Mesenchymal stem cell (in vitro differentiated cells and primary cell): ENCODE data around the gene TSEN15.

ENCODE experiments used
- DNase-seq: peaks from one replicate; pipeline ENCODE4 v3.0.0-alpha.2; 2013
- H2AFZ ChIP-seq: one replicate; pipeline ENCODE4 v1.6.1; 2013; ENCODE audit warnings: low read depth, mild to moderate bottlenecking, control low read depth, inconsistent platforms, low read length, moderate library complexity
- H2AK5ac ChIP-seq: 2 replicates; pipeline ENCODE4 v1.6.1; 2013; ENCODE audit warnings: low read length, moderate library complexity, mild to moderate bottlenecking, inconsistent platforms; ENCODE audit not compliant: severe bottlenecking
- H2BK120ac ChIP-seq: one replicate; pipeline ENCODE4 v1.6.1; 2013; ENCODE audit warnings: low read depth, mild to moderate bottlenecking, inconsistent platforms, low read length, moderate library complexity
- H2BK12ac ChIP-seq, 2 experiments: one replicate each; pipeline ENCODE4 v1.6.1; 2013; ENCODE audit warnings: inconsistent platforms in 2 of 2, low read length in 2 of 2, mild to moderate bottlenecking in 2 of 2, moderate library complexity in 2 of 2, control low read depth in 1 of 2
- H2BK15ac ChIP-seq: one replicate; pipeline ENCODE4 v1.6.1; 2013; ENCODE audit warnings: mild to moderate bottlenecking, low read depth, inconsistent platforms; ENCODE audit not compliant: poor library complexity, severe bottlenecking
- H2BK5ac ChIP-seq: 2 replicates; pipeline ENCODE4 v1.6.1; 2013; ENCODE audit warnings: low read depth, mild to moderate bottlenecking, low read length, control low read depth, inconsistent platforms; ENCODE audit not compliant: poor library complexity, severe bottlenecking
- H3K14ac ChIP-seq, 2 experiments: one replicate each; pipeline ENCODE4 v1.6.1; 2013; ENCODE audit warnings: inconsistent platforms in 2 of 2, low read length in 2 of 2, control low read depth in 1 of 2, mild to moderate bottlenecking in 1 of 2, moderate library complexity in 1 of 2
- H3K18ac ChIP-seq, 2 experiments: one replicate each; pipeline ENCODE4 v1.6.1; 2013; ENCODE audit warnings: inconsistent platforms in 2 of 2, low read length in 2 of 2, control low read depth in 1 of 2, low read depth in 1 of 2, mild to moderate bottlenecking in 1 of 2
- H3K23ac ChIP-seq, 2 experiments: one replicate each; pipeline ENCODE4 v1.6.1; 2013; ENCODE audit warnings: inconsistent platforms in 2 of 2, low read length in 2 of 2, mild to moderate bottlenecking in 2 of 2, moderate library complexity in 2 of 2, control low read depth in 1 of 2
- H3K27ac ChIP-seq: 2 replicates; pipeline ENCODE4 v1.5.1; 2013; ENCODE audit warnings: mild to moderate bottlenecking, moderate library complexity, low read length, control low read depth, inconsistent platforms; ENCODE audit not compliant: poor library complexity, severe bottlenecking
- H3K27me3 ChIP-seq, 2 experiments: 2 replicates each; pipeline versions ENCODE4 v1.6.1 to v1.7.0; 2013; ENCODE audit warnings: low read length in 2 of 2, mild to moderate bottlenecking in 2 of 2, moderate library complexity in 2 of 2, control low read depth in 1 of 2, inconsistent platforms in 1 of 2; ENCODE audit not compliant: control insufficient read depth in 1 of 2, insufficient read depth in 1 of 2
- H3K36me3 ChIP-seq, 2 experiments: 2 replicates each; pipeline versions ENCODE4 v1.6.1 to v1.7.0; 2013; ENCODE audit warnings: low read length in 2 of 2, control low read depth in 1 of 2, inconsistent platforms in 1 of 2, low read depth in 1 of 2, mild to moderate bottlenecking in 1 of 2; ENCODE audit not compliant: insufficient read depth in 2 of 2, control insufficient read depth in 1 of 2
- H3K4ac ChIP-seq, 2 experiments: one replicate each; pipeline ENCODE4 v1.6.1; 2013; ENCODE audit warnings: inconsistent platforms in 2 of 2, low read length in 2 of 2, mild to moderate bottlenecking in 2 of 2, moderate library complexity in 2 of 2, control low read depth in 1 of 2, low read depth in 1 of 2
- H3K4me1 ChIP-seq: 2 replicates; pipeline ENCODE4 v1.6.1; 2013; ENCODE audit warnings: low read depth, low read length, control low read depth; ENCODE audit not compliant: control insufficient read depth, insufficient read depth
- H3K4me2 ChIP-seq: 2 replicates; pipeline ENCODE4 v1.6.1; 2013; ENCODE audit warnings: low read length, mild to moderate bottlenecking, inconsistent platforms; ENCODE audit not compliant: poor library complexity, severe bottlenecking
- H3K4me3 ChIP-seq, 2 experiments: 2 replicates each; pipeline versions ENCODE4 v1.5.1 to v1.7.0; 2013; ENCODE audit warnings: low read length in 2 of 2, mild to moderate bottlenecking in 2 of 2, control low read depth in 1 of 2, low read depth in 1 of 2; ENCODE audit not compliant: insufficient read depth in 1 of 2
- H3K79me1 ChIP-seq: replicated peaks from 2 replicates; pipeline ENCODE4 v1.6.1; 2013; ENCODE audit warnings: mild to moderate bottlenecking, control low read depth, low read length, inconsistent platforms; ENCODE audit not compliant: poor library complexity, severe bottlenecking
- H3K9ac ChIP-seq: 2 replicates; pipeline ENCODE4 v1.7.0; 2013; ENCODE audit warnings: mild to moderate bottlenecking, low read length, moderate library complexity
- H3K9me3 ChIP-seq: 2 replicates; pipeline ENCODE4 v1.7.0; 2013; ENCODE audit warnings: mild to moderate bottlenecking, low read length; ENCODE audit not compliant: control insufficient read depth
- H4K8ac ChIP-seq: one replicate; pipeline ENCODE4 v1.6.1; 2013; ENCODE audit warnings: inconsistent platforms, mild to moderate bottlenecking, low read length, moderate library complexity
- H4K91ac ChIP-seq: one replicate; pipeline ENCODE4 v1.6.1; 2013; ENCODE audit warnings: mild to moderate bottlenecking, low read length, inconsistent platforms
- WGBS: methylation state at CpG from one replicate; pipeline ENCODE4 v1.1.7; 2013; ENCODE audit warnings: mixed read lengths; 5-methylcytosine and 5-hydroxymethylcytosine counted together

Gene TSEN15

GRCh38 chr1:184074383-184074782, 22.9 kb downstream of the TSEN15 start:
- H2AFZ ChIP-seq = no peak overlapping the region
- no peak overlapping the region for H3K23ac ChIP-seq
- peaks cover 6% of the 10 kb centered on the region for H3K9me3 ChIP-seq
- H3K79me1 ChIP-seq = peaks cover 3% of the 10 kb centered on the region
- no peaks in the 10 kb centered on the region for H3K4me1 ChIP-seq
- H3K14ac ChIP-seq = no peak overlapping the region
- peaks cover 3 to 4% of the 10 kb centered on the region in 2 experiments for H3K36me3 ChIP-seq
- no peak overlapping the region for H2BK5ac ChIP-seq
- no peak overlapping the region for H2BK120ac ChIP-seq
- no peak overlapping the region for H3K4me3 ChIP-seq
- no peak overlapping the region for H4K91ac ChIP-seq
- whole genome bisulfite sequencing = 79% methylated on average over 1 of the region's 2 CpGs
- no peaks in the 10 kb centered on the region for H3K27me3 ChIP-seq
- no peak for DNase-seq
- H3K27ac ChIP-seq = no peak overlapping the region
- H3K4me2 ChIP-seq = no peak overlapping the region
- no peak overlapping the region for H2BK12ac ChIP-seq
- no peak overlapping the region for H3K9ac ChIP-seq
- no peak overlapping the region for H3K4ac ChIP-seq
- H2BK15ac ChIP-seq = no peak overlapping the region
- H4K8ac ChIP-seq = no peak overlapping the region
- H3K18ac ChIP-seq = no peak overlapping the region
- no peak overlapping the region for H2AK5ac ChIP-seq

GRCh38 chr1:184075055-184076029, 23.8 kb downstream of the TSEN15 start:
- H2BK12ac ChIP-seq = no peak overlapping the region
- H3K9me3 ChIP-seq = peaks cover 6% of the 10 kb centered on the region
- no peak overlapping the region for H2BK15ac ChIP-seq
- H2BK120ac ChIP-seq = no peak overlapping the region
- peaks cover 0 to 3% of the 10 kb centered on the region in 2 experiments for H3K36me3 ChIP-seq
- peaks cover 3% of the 10 kb centered on the region for H3K79me1 ChIP-seq
- no peak overlapping the region for H3K14ac ChIP-seq
- 83% methylated on average over 1 of the region's 4 CpGs for WGBS
- no peak overlapping the region for H3K4me3 ChIP-seq
- no peaks in the 10 kb centered on the region for H3K27me3 ChIP-seq
- peak overlapping the region; percentile 33 for H3K9ac ChIP-seq
- no peak overlapping the region for H4K8ac ChIP-seq
- H3K4ac ChIP-seq = no peak overlapping the region
- H3K23ac ChIP-seq = no peak overlapping the region
- H3K4me2 ChIP-seq = no peak overlapping the region
- H3K18ac ChIP-seq = no peak overlapping the region
- H3K27ac ChIP-seq = no peak overlapping the region
- H2AK5ac ChIP-seq = no peak overlapping the region
- H4K91ac ChIP-seq = no peak overlapping the region
- H2BK5ac ChIP-seq = no peak overlapping the region
- peak; percentile 75 for DNase-seq
- no peaks in the 10 kb centered on the region for H3K4me1 ChIP-seq
- no peak overlapping the region for H2AFZ ChIP-seq

GRCh38 chr1:184078564-184079249, 27.2 kb downstream of the TSEN15 start:
- H3K27me3 ChIP-seq = no peaks in the 10 kb centered on the region
- no peak overlapping the region for H2BK5ac ChIP-seq
- no peak overlapping the region for H3K18ac ChIP-seq
- H3K79me1 ChIP-seq = peaks cover 2% of the 10 kb centered on the region
- no peak overlapping the region for H2AFZ ChIP-seq
- no peak overlapping the region for H3K14ac ChIP-seq
- H3K9me3 ChIP-seq = peaks cover 6% of the 10 kb centered on the region
- no peak overlapping the region for H2AK5ac ChIP-seq
- no peak overlapping the region for H3K23ac ChIP-seq
- H3K4me2 ChIP-seq = no peak overlapping the region
- WGBS = 86% methylated on average over 1 of the region's 2 CpGs
- no peaks in the 10 kb centered on the region for H3K4me1 ChIP-seq
- peak overlapping the region in 1 of 2 experiments; percentile 28 for H3K4ac ChIP-seq
- H3K9ac ChIP-seq = no peak overlapping the region
- no peak overlapping the region for H2BK120ac ChIP-seq
- H2BK15ac ChIP-seq = no peak overlapping the region
- peaks cover 0 to 3% of the 10 kb centered on the region in 2 experiments for H3K36me3 ChIP-seq
- H2BK12ac ChIP-seq = no peak overlapping the region
- no peak overlapping the region for H3K4me3 ChIP-seq
- H4K8ac ChIP-seq = no peak overlapping the region
- no peak overlapping the region for H4K91ac ChIP-seq
- peak; percentile 38 for DNase-seq
- H3K27ac ChIP-seq = no peak overlapping the region

GRCh38 chr1:184080309-184080708, 28.8 kb downstream of the TSEN15 start:
- Histone ChIP-seq H2BK12ac (no peak overlapping the region), H3K14ac (no peak overlapping the region), H3K27ac (no peak overlapping the region), H3K9me3 (peaks cover 6% of the 10 kb centered on the region), H3K4me2 (no peak overlapping the region), H3K9ac (no peak overlapping the region), H3K79me1 (peaks cover 2% of the 10 kb centered on the region), H2BK120ac (no peak overlapping the region), H3K4me1 (no peaks in the 10 kb centered on the region), H3K23ac (no peak overlapping the region), H2BK15ac (no peak overlapping the region), H3K36me3 (no peaks in the 10 kb centered on the region), H3K18ac (no peak overlapping the region), H3K4me3 (no peak overlapping the region), H4K8ac (no peak overlapping the region), H3K27me3 (no peaks in the 10 kb centered on the region), H2AFZ (no peak overlapping the region), H3K4ac (no peak overlapping the region), H2BK5ac (no peak overlapping the region), H2AK5ac (no peak overlapping the region), H4K91ac (no peak overlapping the region)
- DNase-seq = no peak
